Hepatocyte (in vitro differentiated cells): ENCODE results near the gene CAST. TPM values are rescaled to one million over a fixed set of nuclear protein-coding genes. Genes with fewer than 3 reads are reported as not detected.
A peak's percentile ranks its signal among the peaks of the same experiment; 100 is the strongest.

ENCODE experiments used
- DNase-seq: peaks from one replicate; pipeline ENCODE4 v3.0.0-alpha.2; 2016; ENCODE audit warnings: low spot score
- H2AFZ ChIP-seq: fragments of 200-600 bp; sonication (generic); 2 replicates; pipeline ENCODE4 v1.6.0; 2016; ENCODE audit warnings: antibody characterized with exemption, mild to moderate bottlenecking
- H3K27ac ChIP-seq: fragments of 200-600 bp; sonication (generic); 2 replicates; pipeline ENCODE4 v1.5.1; 2016; ENCODE audit warnings: mild to moderate bottlenecking
- H3K27me3 ChIP-seq: fragments of 200-600 bp; sonication (generic); 2 replicates; pipeline ENCODE4 v1.6.1; 2016
- H3K36me3 ChIP-seq: fragments of 200-600 bp; sonication (generic); replicated peaks from 2 replicates; pipeline ENCODE4 v1.5.1; 2016; ENCODE audit warnings: low read depth; ENCODE audit not compliant: insufficient read depth
- H3K4me1 ChIP-seq: fragments of 200-600 bp; sonication (generic); 2 replicates; pipeline ENCODE4 v1.5.1; 2016; ENCODE audit warnings: mild to moderate bottlenecking, moderate library complexity; ENCODE audit not compliant: insufficient read depth
- H3K4me2 ChIP-seq: fragments of 200-600 bp; sonication (generic); 2 replicates; pipeline ENCODE4 v1.6.0; 2016
- H3K4me3 ChIP-seq: fragments of 200-600 bp; sonication (generic); 2 replicates; pipeline ENCODE4 v1.5.1; 2016; ENCODE audit warnings: mild to moderate bottlenecking
- H3K79me2 ChIP-seq: fragments of 200-600 bp; sonication (generic); 2 replicates; pipeline ENCODE4 v1.6.0; 2017; ENCODE audit warnings: mild to moderate bottlenecking
- H3K9me2 ChIP-seq: fragments of 200-600 bp; sonication (generic); replicated peaks from 2 replicates; pipeline ENCODE4 v1.6.0; 2017; ENCODE audit warnings: mild to moderate bottlenecking; ENCODE audit not compliant: insufficient read depth
- H3K9me3 ChIP-seq: fragments of 200-600 bp; sonication (generic); 2 replicates; pipeline ENCODE4 v1.5.1; 2016; ENCODE audit warnings: low read depth, mild to moderate bottlenecking
- H4K20me1 ChIP-seq: fragments of 200-600 bp; sonication (generic); 2 replicates; pipeline ENCODE4 v1.6.0; 2016; ENCODE audit warnings: mild to moderate bottlenecking; ENCODE audit not compliant: insufficient read depth, poor library complexity, severe bottlenecking
- CTCF ChIP-seq: fragments of 200-600 bp; sonication (generic); IDR thresholded peaks from 2 replicates; pipeline ENCODE4 v1.5.1; 2016; ENCODE audit warnings: antibody characterized with exemption, mild to moderate bottlenecking; ENCODE audit not compliant: poor library complexity
- EZH2 ChIP-seq: fragments of 200-600 bp; sonication (generic); IDR thresholded peaks from 2 replicates; pipeline ENCODE4 v1.6.1; 2016; ENCODE audit warnings: antibody characterized with exemption, mild to moderate bottlenecking, borderline replicate concordance
- EZH2phosphoT487 ChIP-seq: fragments of 200-600 bp; sonication (generic); IDR thresholded peaks from one replicate; pipeline ENCODE4 v1.6.1; 2018; ENCODE audit warnings: antibody characterized with exemption, mild to moderate bottlenecking, low read depth, moderate library complexity; ENCODE audit not compliant: unreplicated experiment, severe bottlenecking
- WGBS: methylation state at CpG from one replicate; pipeline ENCODE4 v1.1.6; 2016; ENCODE audit warnings: low lambda C conversion rate; ENCODE audit errors: missing lambda C conversion rate; 5-methylcytosine and 5-hydroxymethylcytosine counted together
- polyA plus RNA-seq: library from polyadenylated mRNA; unstranded; fragments of >200 nt; fragmentation: Nextera tagmentation; extraction: Ambion mirVana; gene quantifications from 2 replicates; pipeline ENCODE4 v1.2.1, GENCODE V29; 2016
- total RNA-seq: library from RNA; depleted of rRNA; stranded (reverse); fragments of >200 nt; gene quantifications from 2 replicates; pipeline ENCODE4 v1.2.3, GENCODE V29; 2014

The CAST gene
- total and polyA plus RNA-seq, 2 experiments from 2014 or later: 140 to 177 TPM

- H3K27ac ChIP-seq: no peak overlapping the region
- no peaks in the 10 kb centered on the region for H3K4me1 ChIP-seq
- H3K27me3 ChIP-seq: no peaks in the 10 kb centered on the region
- no peak overlapping the region for H3K4me3 ChIP-seq
- H3K36me3 ChIP-seq: no peaks in the 10 kb centered on the region
- no peak for DNase-seq
- WGBS: 80% methylated on average over 2 of the region's 2 CpGs
- H4K20me1 ChIP-seq: no peaks in the 10 kb centered on the region
- TF ChIP-seq EZH2 (no peak), EZH2phosphoT487 (no peak), CTCF (no peak)
- no peaks in the 10 kb centered on the region for H3K79me2 ChIP-seq
- H3K9me3 ChIP-seq: no peaks in the 10 kb centered on the region
- no peak overlapping the region for H2AFZ ChIP-seq
- no peaks in the 10 kb centered on the region for H3K9me2 ChIP-seq
- H3K4me2 ChIP-seq: no peak overlapping the region
Measured at GRCh38 chr5:96625365-96625764, 36.8 kb upstream of the CAST start.

- WGBS: 96% methylated on average over 2 of the region's 2 CpGs
- Histone ChIP-seq H3K27ac (no peak overlapping the region), H3K4me1 (no peaks in the 10 kb centered on the region), H2AFZ (no peak overlapping the region), H3K9me3 (no peaks in the 10 kb centered on the region), H3K9me2 (no peaks in the 10 kb centered on the region), H3K27me3 (no peaks in the 10 kb centered on the region), H3K36me3 (no peaks in the 10 kb centered on the region), H3K4me2 (no peak overlapping the region), H3K79me2 (no peaks in the 10 kb centered on the region), H3K4me3 (no peak overlapping the region), H4K20me1 (no peaks in the 10 kb centered on the region)
- no peak for TF ChIP-seq CTCF
- no peak for TF ChIP-seq EZH2phosphoT487
- no peak for TF ChIP-seq EZH2
- no peak for DNase-seq
Measured at GRCh38 chr5:96626956-96627355, 35.2 kb upstream of the CAST start.

- DNase-seq: no peak
- H3K36me3 ChIP-seq: no peaks in the 10 kb centered on the region
- H3K27me3 ChIP-seq: no peaks in the 10 kb centered on the region
- no peaks in the 10 kb centered on the region for H3K79me2 ChIP-seq
- no peaks in the 10 kb centered on the region for H4K20me1 ChIP-seq
- H3K27ac ChIP-seq: peak overlapping the region; percentile 44
- peak overlapping the region; percentile 48 for H3K4me2 ChIP-seq
- 61% methylated on average over 2 of the region's 2 CpGs for whole genome bisulfite sequencing
- H3K4me1 ChIP-seq: no peaks in the 10 kb centered on the region
- H3K9me2 ChIP-seq: no peaks in the 10 kb centered on the region
- TF ChIP-seq CTCF: no peak
- TF ChIP-seq EZH2phosphoT487: no peak
- no peak for TF ChIP-seq EZH2
- no peak overlapping the region for H2AFZ ChIP-seq
- no peaks in the 10 kb centered on the region for H3K9me3 ChIP-seq
- H3K4me3 ChIP-seq: no peak overlapping the region
Measured at GRCh38 chr5:96627792-96628398, 34.3 kb upstream of the CAST start.
